Stimulated activated CD8-positive, alpha-beta memory T cell treated with anti-CD3 and anti-CD28 coated beads, Interleukin-7, amount 100 ng/mL, for 1 hour (primary cell): ENCODE results near the gene SCN8A.
"Not testable (repeated sequence)": the region's sequence is repeated elsewhere in the genome, so short reads cannot be mapped to it uniquely, and the experiment has no call there.

Experiments used
- DNase-seq, 2 donors: peaks; one replicate each; pipeline ENCODE4 v3.0.0-alpha.2; 2020; ENCODE audit warnings: low read depth in 2 of 2

SCN8A gene

GRCh38 chr12:51625370-51625769 is 34.3 kb downstream of the SCN8A start:
- DNase-seq: no peak

- no peak for DNase-seq
Measured at GRCh38 chr12:51626115-51626514, 35.1 kb downstream of the SCN8A start.

- no peak for DNase-seq
Measured at GRCh38 chr12:51626629-51627028, 35.6 kb downstream of the SCN8A start.

- DNase-seq: no peak
Measured at GRCh38 chr12:51630256-51630880, 39.3 kb downstream of the SCN8A start.

GRCh38 chr12:51630986-51631385 is 40.0 kb downstream of the SCN8A start:
- no peak for DNase-seq

- DNase-seq: no peak
Measured at GRCh38 chr12:51631591-51631990, 40.6 kb downstream of the SCN8A start.

- DNase-seq: no peak
Measured at GRCh38 chr12:51632623-51633022, 41.6 kb downstream of the SCN8A start.

GRCh38 chr12:51635346-51635745 is 44.3 kb downstream of the SCN8A start:
- no peak for DNase-seq

GRCh38 chr12:51636581-51636980 is 45.5 kb downstream of the SCN8A start:
- no peak for DNase-seq

GRCh38 chr12:51636986-51637385 is 46.0 kb downstream of the SCN8A start:
- no peak for DNase-seq

- DNase-seq: no peak
Measured at GRCh38 chr12:51639361-51639760, 48.3 kb downstream of the SCN8A start.

- no peak for DNase-seq
Measured at GRCh38 chr12:51642286-51642685, 51.3 kb downstream of the SCN8A start.

- DNase-seq: no peak
Measured at GRCh38 chr12:51643951-51644350, 52.9 kb downstream of the SCN8A start.

- not testable (repeated sequence) for DNase-seq
Measured at GRCh38 chr12:51644691-51645090, 53.7 kb downstream of the SCN8A start.

- no peak for DNase-seq
Measured at GRCh38 chr12:51645961-51646360, 54.9 kb downstream of the SCN8A start.

GRCh38 chr12:51647647-51648046 is 56.6 kb downstream of the SCN8A start:
- no peak for DNase-seq

- DNase-seq: no peak
Measured at GRCh38 chr12:51653431-51653830, 62.4 kb downstream of the SCN8A start.

- no peak for DNase-seq
Measured at GRCh38 chr12:51661199-51661598, 70.2 kb downstream of the SCN8A start.

- DNase-seq: no peak
Measured at GRCh38 chr12:51661836-51662235, 70.8 kb downstream of the SCN8A start.

GRCh38 chr12:51662728-51663154 is 71.7 kb downstream of the SCN8A start:
- DNase-seq: no peak

- DNase-seq: no peak
Measured at GRCh38 chr12:51663390-51663789, 72.4 kb downstream of the SCN8A start.

GRCh38 chr12:51666696-51667095 is 75.7 kb downstream of the SCN8A start:
- no peak for DNase-seq

GRCh38 chr12:51667269-51667668 is 76.2 kb downstream of the SCN8A start:
- no peak for DNase-seq

- DNase-seq: no peak
Measured at GRCh38 chr12:51669271-51669670, 78.2 kb downstream of the SCN8A start.
